Globus pallidus (tissue), 1 donor: Measurements from ENCODE around the gene ZNF837.
"Not testable (repeated sequence)": the region's sequence is repeated elsewhere in the genome, so short reads cannot be mapped to it uniquely, and the experiment has no call there.

Experiments
- DNase-seq: peaks from one replicate; pipeline ENCODE4 v3.0.0-alpha.2; 2015; ENCODE audit warnings: low spot score

Gene ZNF837

DNA sequence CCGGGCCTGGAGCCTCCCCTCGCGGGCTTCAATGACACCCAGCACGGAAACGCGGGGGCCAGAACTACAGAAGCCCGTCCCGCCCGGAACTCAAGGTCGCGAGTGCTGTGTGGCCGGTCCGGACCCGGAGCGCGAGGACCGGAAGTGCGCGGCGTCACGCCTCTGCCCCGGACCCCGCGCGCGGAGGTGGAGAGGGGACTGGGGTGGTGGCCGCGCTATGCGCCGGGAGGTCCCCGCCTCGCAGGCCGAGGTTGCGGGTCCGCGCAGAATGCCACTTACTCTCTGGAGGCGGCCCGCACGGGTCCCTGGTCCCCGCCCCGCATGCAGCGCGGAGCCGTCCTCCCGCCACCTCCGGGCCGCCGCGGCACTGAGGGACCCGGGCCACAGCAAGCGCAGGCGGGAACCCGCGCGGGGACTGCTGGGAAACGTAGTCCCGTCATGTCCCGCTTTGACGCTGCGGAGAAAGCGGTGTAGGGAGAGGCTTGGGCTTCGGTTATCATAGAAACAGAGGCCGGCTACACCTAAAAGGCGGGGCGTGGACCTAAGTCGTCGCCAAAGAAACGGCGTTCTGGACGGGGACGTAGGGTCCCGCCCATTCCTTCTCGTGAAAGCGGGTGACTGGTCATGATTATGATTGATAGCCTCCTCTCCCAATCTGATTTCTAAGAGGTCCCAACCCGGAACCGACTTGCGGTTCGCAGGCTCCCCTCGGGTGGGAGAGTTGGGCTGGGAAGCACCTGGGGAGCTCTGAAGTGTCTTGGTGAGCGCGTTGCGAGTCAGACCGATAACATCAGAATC is at the start of gene ZNF837:
Gene ZNF837 (minus strand): TSS at position 369 of the 798 bp plus-strand sequence. CDS start 11,698 bp downstream, outside the sequence.
- peak; percentile 100 for DNase-seq

- DNase-seq = no peak
These were observed 48.9 kb upstream of the ZNF837 start for GRCh38 chr19:58429745-58430144.

GRCh38 chr19:58428617-58429016 is 47.8 kb upstream of the ZNF837 start:
- no peak for DNase-seq

DNA sequence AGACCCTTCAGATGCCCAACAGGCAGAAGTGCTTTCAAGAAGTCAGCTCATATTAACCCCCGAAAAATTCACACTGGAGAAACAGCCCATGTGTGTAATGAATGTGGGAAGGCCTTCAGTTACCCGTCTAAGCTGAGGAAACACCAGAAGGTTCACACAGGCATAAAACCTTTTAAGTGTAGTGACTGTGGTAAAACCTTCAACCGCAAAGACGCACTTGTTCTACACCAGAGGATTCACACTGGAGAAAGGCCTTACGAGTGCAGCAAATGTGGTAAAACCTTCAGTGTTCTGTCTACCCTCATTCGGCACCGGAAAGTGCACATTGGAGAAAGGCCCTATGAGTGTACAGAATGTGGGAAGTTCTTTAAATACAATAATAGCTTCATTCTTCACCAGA is 36.2 kb upstream of the ZNF837 start:
- no peak for DNase-seq

GRCh38 chr19:58416604-58417003 is 35.8 kb upstream of the ZNF837 start:
- no peak for DNase-seq

- DNase-seq = no peak
These were observed 28.4 kb upstream of the ZNF837 start for GRCh38 chr19:58409010-58409790.

DNA sequence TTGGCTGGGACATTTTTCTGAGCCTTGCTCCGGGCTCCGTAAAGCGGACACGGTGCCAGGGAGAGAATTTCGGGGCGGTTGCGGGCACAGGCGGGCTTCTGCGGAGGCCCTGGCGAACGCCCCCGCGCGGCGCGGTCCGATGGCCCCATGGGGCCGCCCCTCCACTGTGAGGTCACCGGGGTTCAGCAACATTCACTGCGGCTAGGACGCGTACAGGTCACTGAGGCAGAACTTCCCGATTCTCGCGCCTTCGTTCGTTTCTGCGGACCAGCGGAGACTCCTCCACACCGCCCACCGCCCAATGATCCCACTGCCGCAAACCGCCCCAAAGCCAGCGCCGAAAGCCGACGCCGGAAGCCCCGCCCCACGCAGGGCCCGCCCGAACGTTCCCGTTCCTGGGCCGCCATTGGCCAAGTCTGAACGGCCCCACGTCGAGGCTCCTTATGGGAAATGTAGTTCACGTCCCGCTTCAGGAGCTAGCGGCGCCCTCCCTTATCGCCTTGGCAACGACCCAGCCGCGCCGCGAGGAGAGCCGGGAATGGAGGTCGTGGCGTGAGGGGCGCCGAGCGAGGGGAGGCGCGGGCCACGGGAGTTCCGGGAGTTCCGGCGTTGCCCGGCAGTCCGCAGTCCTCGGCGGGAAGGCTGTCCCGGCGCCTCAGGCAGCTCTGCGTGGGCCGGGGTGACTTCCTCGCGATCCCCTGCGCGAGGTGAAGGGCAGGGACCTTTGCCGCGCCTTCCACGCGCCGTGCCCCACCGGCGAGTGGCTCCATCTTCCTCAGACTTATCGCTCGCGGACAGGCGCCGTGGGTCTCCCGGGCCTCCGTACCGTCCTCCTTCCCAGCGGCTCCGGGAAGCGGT is 27.6 kb upstream of the ZNF837 start, which contains the start of gene ZNF584:
Gene ZNF584 (plus strand): TSS at position 498 of the 858 bp plus-strand sequence. CDS start 499 bp downstream, outside the sequence.
- DNase-seq = peak; percentile 96

GRCh38 chr19:58407658-58408151 is 26.9 kb upstream of the ZNF837 start:
- DNase-seq = no peak

GRCh38 chr19:58406818-58407657 is 26.2 kb upstream of the ZNF837 start:
- DNase-seq = no peak

GRCh38 chr19:58403920-58404478 is 23.2 kb upstream of the ZNF837 start:
- not testable (repeated sequence) for DNase-seq

DNA sequence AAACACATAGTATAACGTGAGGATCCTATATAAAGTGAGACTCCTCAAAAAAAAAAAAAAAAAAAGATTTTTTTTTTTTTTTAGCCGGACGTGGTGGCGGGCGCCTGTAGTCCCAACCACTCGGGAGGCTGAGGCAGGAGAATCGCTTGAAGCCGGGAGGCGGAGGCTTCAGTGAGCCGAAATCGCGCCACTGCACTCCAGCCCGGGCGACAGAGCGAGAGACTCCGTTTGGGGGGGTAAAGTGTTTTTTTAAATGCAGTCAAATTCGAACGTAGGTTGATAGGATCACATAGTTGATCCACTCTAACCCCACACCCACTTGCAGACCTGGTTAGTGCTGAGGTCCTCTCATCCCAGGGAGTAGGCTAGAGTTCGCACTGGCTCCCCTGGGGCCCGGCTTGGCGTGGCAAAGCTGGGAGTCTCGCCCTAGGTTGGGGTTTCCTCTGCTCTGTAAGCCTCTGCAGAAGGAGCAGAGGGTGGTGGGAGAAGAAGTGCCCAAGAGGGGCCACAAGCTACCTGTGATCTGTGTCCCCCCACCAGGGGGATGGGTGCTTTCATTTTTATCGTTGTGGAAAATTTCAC is 21.1 kb upstream of the ZNF837 start:
- DNase-seq = no peak

GRCh38 chr19:58400916-58401839 is 20.3 kb upstream of the ZNF837 start:
- DNase-seq = peak; percentile 99

DNA sequence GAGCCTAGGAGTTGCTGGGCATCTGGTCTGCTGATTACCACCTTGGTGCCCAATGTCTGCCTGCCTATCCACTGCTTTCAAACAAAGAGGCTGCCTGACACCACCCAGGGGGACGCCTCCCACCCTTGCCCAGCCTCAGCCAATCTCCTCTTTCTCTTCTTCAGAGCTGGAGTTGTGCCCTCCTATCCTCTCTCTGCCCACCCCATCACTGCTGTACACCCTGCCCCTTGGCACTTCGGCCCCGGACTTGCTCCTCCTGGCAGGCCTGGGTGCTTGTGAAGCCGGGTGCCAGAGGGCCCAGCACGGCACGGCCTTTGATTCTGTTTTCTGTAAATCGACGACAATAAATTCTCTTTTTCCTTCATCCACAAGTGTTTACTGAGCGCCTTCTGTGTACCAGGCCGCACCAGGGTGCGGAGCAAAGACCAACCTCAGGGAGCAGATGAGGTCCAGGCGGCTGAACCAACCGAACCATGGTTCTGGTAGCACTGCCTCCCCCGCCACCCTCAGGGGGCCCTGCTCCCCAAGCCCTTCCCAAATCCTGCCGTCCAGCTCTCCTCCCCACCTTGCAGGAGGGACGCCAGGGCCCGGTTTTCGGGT is 19.6 kb upstream of the ZNF837 start:
- peak; percentile 60 for DNase-seq

GRCh38 chr19:58399903-58400302 is 19.1 kb upstream of the ZNF837 start:
- no peak for DNase-seq

DNA sequence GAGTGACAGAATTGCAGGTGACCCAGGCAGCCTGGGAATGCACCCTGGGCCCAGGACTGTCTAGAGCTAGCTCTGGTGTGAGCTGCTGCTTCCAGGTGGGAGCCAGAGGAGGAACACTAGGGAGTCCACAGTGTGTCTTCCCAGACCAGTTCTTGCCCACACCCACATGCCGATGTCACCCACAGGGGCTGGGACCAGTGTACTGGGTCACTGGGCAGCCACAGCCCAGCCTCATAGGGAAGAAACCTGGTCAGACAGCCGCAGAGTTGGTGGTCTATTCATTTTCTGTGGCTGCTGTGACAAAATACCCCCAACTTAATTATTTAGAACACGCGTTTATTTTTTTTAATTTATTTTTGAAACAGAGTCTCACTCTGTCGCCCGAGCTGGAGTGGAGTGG is 17.7 kb upstream of the ZNF837 start:
- no peak for DNase-seq

- no peak for DNase-seq
These were observed 17.3 kb upstream of the ZNF837 start for GRCh38 chr19:58398087-58398486.

- DNase-seq = no peak
These were observed 16.8 kb upstream of the ZNF837 start for GRCh38 chr19:58397533-58398037.
